Measurements from ENCODE around the gene CD151.

The CD151 gene

GRCh38 chr11:870127-870413 lies 37.3 kb downstream of the CD151 start:
- Mint-ChIP-seq H3K36me3 (no peaks in the 10 kb centered on the region), H3K4me3 (no peak overlapping the region), H3K4me1 (ENCODE audit: low read depth) (no peaks in the 10 kb centered on the region), H3K27ac (no peak overlapping the region), H3K27me3 (no peaks in the 10 kb centered on the region), H3K9me3 (ENCODE audit: low read depth) (no peaks in the 10 kb centered on the region)

DNA sequence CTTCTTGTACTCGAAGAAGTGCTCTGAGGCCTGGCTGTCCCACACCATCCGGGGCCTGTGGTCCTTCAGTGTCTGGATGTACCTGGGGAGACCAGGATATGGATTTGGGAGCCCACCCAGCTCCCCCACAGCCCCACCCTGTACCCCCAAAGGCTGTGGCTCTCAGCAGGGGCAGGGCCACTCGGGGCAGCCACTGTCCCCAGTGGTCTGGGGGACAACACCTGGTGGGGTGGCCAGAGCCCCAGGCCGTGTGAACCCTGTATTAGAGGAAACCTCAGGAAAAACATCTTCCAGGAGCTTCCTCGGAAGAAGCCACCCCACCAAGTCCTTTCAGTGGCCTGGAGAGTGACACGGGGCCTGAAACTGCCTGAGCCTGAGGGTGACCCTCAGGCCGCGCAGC lies 37.7 kb downstream of the CD151 start:
- Mint-ChIP-seq H3K9me3 (ENCODE audit: low read depth) (no peaks in the 10 kb centered on the region), H3K27ac (no peak overlapping the region), H3K27me3 (no peaks in the 10 kb centered on the region), H3K4me1 (ENCODE audit: low read depth) (no peaks in the 10 kb centered on the region), H3K4me3 (no peak overlapping the region), H3K36me3 (no peaks in the 10 kb centered on the region)

DNA sequence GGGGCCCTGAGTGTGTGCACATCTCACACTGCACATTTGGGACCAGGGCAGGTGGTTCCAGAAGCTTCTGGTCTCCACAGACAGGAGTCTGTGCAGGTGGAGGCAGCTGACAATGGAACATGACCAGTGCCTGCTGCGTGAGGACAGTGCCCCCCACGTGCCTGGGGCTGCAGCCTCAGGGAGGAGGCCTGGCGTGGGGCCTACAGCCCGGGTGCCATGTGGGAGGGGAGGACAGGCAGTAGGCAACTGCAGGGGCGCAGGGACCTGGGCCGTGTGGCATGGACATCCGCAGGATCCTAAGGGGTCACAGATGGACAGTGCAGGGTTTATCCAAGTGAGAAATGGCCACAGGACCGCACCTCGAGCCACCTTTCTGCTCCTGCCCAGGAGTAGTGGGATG lies 38.7 kb downstream of the CD151 start:
- Mint-ChIP-seq H3K4me1 (ENCODE audit: low read depth) (no peaks in the 10 kb centered on the region), H3K4me3 (no peak overlapping the region), H3K27me3 (no peaks in the 10 kb centered on the region), H3K9me3 (ENCODE audit: low read depth) (no peaks in the 10 kb centered on the region), H3K27ac (no peak overlapping the region), H3K36me3 (no peaks in the 10 kb centered on the region)

DNA sequence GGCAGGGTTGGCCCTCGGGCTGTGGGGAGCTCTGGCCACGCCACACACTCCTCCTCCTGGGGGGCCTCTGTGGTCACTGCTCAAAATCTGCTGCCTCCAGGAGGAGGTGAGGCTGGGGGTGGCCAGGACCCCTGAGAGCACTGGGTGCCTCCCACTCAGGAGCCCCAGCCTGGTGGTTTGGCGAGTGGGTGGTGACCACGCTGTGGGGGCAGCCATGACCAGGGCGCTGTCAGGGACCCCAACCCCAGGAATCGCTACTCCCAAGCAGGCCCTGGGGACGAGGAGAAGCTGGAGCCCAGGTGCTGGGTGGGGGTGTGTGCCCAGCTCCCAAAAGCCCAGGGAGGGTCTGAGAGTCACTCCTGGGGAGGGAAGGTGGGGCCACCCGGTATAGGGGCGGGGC lies 40.0 kb downstream of the CD151 start:
- Mint-ChIP-seq H3K27me3 (no peaks in the 10 kb centered on the region), H3K4me3 (no peak overlapping the region), H3K27ac (no peak overlapping the region), H3K4me1 (ENCODE audit: low read depth) (no peaks in the 10 kb centered on the region), H3K36me3 (no peaks in the 10 kb centered on the region), H3K9me3 (ENCODE audit: low read depth) (no peaks in the 10 kb centered on the region)

DNA sequence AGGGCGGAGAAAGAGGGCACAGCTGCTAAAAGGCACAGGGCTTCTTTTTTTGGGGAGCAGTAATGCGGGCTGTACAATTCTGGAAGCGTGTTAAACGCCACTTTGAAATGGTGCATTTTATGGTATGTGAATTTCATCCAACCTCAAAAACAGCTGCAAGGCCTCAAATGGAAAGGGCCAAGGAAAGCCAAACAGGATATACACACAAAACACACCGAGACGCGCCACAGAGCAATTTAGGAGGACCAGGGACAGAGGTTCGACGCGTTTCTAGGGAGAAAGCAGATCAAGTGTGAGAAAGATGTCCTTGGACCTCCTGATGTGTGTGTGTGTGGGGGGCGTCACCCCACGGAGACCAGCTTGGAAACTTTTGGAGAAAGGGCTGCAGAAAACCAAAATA lies 41.0 kb downstream of the CD151 start:
- Mint-ChIP-seq H3K4me3 (no peak overlapping the region), H3K27ac (no peak overlapping the region), H3K36me3 (no peaks in the 10 kb centered on the region), H3K27me3 (no peaks in the 10 kb centered on the region), H3K4me1 (ENCODE audit: low read depth) (no peaks in the 10 kb centered on the region), H3K9me3 (ENCODE audit: low read depth) (no peaks in the 10 kb centered on the region)

DNA sequence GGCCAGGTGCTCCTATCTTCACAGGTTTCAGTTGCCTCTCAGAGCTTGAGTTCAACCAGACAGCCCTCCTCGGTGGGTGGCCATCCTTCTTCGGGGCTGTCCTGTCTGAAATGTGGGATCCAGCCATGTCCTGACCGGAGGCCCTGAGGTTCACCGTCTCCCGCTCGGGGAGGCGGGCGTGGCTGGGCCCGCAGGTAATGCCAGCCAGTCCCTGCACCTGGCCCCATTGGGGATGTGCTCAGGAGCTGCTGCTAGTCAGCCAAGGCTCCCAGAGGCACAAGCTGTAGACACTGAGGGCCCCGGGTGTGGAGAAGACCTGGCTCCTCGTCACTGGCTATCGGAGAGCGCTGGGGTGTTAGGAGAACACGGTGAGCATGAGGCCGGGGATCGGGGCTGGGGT lies 42.5 kb downstream of the CD151 start:
- H3K9me3 Mint-ChIP-seq (ENCODE audit: low read depth) = no peaks in the 10 kb centered on the region
- H3K4me3 Mint-ChIP-seq = no peak overlapping the region
- peaks cover 2% of the 10 kb centered on the region for H3K36me3 Mint-ChIP-seq
- H3K27ac Mint-ChIP-seq = no peak overlapping the region
- no peaks in the 10 kb centered on the region for H3K27me3 Mint-ChIP-seq
- H3K4me1 Mint-ChIP-seq (ENCODE audit: low read depth) = no peaks in the 10 kb centered on the region

DNA sequence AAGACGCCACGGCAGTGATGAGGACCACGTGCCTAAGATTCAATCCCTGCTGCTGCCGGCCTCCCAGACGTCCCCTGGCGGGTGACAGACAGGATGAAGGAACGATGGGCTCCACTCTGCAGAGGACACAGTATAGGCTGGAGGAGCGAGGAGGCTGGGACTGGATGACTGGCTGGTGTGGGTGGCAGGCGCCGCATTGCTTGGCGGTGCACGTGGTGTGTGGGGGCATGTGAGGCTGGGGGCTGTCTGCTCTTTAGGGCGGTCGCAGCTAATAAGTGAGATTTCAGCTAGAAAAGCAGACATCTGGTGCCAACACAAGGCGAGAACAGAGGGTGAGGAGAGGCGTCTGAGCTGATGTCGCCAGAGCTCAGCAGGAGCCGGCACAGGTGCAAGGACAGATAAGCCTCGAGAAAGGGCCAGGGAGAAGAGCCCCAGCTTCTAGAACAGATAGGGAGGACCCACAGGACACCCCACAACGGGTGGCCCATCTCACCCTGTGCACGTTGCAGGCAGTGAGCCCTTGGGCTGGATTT lies 43.1 kb downstream of the CD151 start:
- Mint-ChIP-seq H3K4me1 (ENCODE audit: low read depth) (no peaks in the 10 kb centered on the region), H3K27me3 (no peaks in the 10 kb centered on the region), H3K36me3 (peaks cover 2% of the 10 kb centered on the region), H3K27ac (no peak overlapping the region), H3K4me3 (no peak overlapping the region), H3K9me3 (ENCODE audit: low read depth) (no peaks in the 10 kb centered on the region)

- H3K27me3 Mint-ChIP-seq = no peaks in the 10 kb centered on the region
- no peaks in the 10 kb centered on the region for H3K4me1 Mint-ChIP-seq (ENCODE audit: low read depth)
- H3K9me3 Mint-ChIP-seq (ENCODE audit: low read depth) = no peaks in the 10 kb centered on the region
- no peak overlapping the region for H3K4me3 Mint-ChIP-seq
- no peak overlapping the region for H3K27ac Mint-ChIP-seq
- peaks cover 2% of the 10 kb centered on the region for H3K36me3 Mint-ChIP-seq
These were observed 43.8 kb downstream of the CD151 start for GRCh38 chr11:876545-876944.

- no peaks in the 10 kb centered on the region for H3K4me1 Mint-ChIP-seq (ENCODE audit: low read depth)
- peaks cover 7% of the 10 kb centered on the region for H3K36me3 Mint-ChIP-seq
- H3K4me3 Mint-ChIP-seq = no peak overlapping the region
- H3K27ac Mint-ChIP-seq = no peak overlapping the region
- H3K27me3 Mint-ChIP-seq = no peaks in the 10 kb centered on the region
- H3K9me3 Mint-ChIP-seq (ENCODE audit: low read depth) = no peaks in the 10 kb centered on the region
These were observed 44.8 kb downstream of the CD151 start for GRCh38 chr11:877565-877964.

GRCh38 chr11:880447-880846 lies 47.7 kb downstream of the CD151 start:
- Mint-ChIP-seq H3K9me3 (ENCODE audit: low read depth) (no peaks in the 10 kb centered on the region), H3K4me1 (ENCODE audit: low read depth) (no peaks in the 10 kb centered on the region), H3K27me3 (no peaks in the 10 kb centered on the region), H3K27ac (no peak overlapping the region), H3K36me3 (peaks cover 7% of the 10 kb centered on the region), H3K4me3 (no peak overlapping the region)

DNA sequence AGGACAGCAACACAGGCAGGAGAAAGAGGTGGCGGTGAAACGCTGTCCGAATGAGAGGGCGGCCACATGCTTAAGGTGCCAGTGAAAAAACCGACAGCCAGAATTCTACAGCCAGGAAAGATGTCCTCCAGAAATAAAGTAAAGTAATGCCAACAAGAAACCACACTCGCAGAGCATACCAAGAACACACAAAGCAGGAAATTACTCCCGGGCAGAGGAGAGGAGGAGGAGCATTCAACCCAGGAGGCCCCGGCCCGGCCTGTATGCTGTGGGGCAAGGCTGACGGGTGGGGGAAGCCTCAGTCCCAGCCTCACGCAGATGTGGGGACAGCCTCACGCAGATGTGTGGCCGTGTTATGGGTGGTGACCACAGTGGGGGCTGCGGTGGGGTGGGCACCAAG lies 49.8 kb downstream of the CD151 start:
- no peak overlapping the region for H3K27ac Mint-ChIP-seq
- H3K27me3 Mint-ChIP-seq = no peaks in the 10 kb centered on the region

GRCh38 chr11:883527-883926 lies 50.8 kb downstream of the CD151 start:
- Mint-ChIP-seq H3K4me1 (ENCODE audit: low read depth) (no peaks in the 10 kb centered on the region), H3K27ac (no peak overlapping the region), H3K27me3 (no peaks in the 10 kb centered on the region), H3K36me3 (peaks cover 7% of the 10 kb centered on the region), H3K9me3 (ENCODE audit: low read depth) (no peaks in the 10 kb centered on the region), H3K4me3 (no peak overlapping the region)

More for the DNA sequence above, 49.8 kb downstream of the CD151 start:
- Mint-ChIP-seq H3K4me3 (no peak overlapping the region), H3K9me3 (ENCODE audit: low read depth) (no peaks in the 10 kb centered on the region), H3K36me3 (peaks cover 7% of the 10 kb centered on the region), H3K4me1 (ENCODE audit: low read depth) (no peaks in the 10 kb centered on the region)

DNA sequence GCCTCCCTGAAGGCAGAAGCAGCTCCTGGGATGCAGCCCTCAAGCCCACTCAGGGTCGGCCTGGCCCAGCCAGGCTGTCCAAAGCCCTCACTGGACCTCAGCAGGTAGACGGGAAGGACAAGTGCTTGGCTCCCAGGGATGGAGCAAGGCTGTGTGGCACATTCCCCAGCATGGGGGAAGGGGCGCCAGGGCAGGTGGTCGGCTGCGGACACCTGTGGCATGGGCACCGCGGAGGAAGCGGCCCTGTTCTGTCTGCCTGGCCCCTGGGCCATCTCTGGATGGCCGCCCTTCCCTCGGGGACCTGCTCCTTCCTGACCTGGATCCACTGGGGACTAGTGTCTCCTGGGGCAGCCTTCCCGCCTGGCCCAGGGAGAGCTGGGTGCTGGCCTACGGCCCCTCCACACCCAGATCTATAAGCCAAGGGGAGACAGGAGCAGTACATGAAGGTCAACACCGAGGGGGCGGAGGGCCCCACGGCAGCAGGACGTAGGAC lies 51.9 kb downstream of the CD151 start:
- Mint-ChIP-seq H3K27me3 (no peaks in the 10 kb centered on the region), H3K9me3 (ENCODE audit: low read depth) (no peaks in the 10 kb centered on the region), H3K27ac (no peak overlapping the region), H3K4me3 (no peak overlapping the region), H3K4me1 (ENCODE audit: low read depth) (no peaks in the 10 kb centered on the region), H3K36me3 (peaks cover 5% of the 10 kb centered on the region)

DNA sequence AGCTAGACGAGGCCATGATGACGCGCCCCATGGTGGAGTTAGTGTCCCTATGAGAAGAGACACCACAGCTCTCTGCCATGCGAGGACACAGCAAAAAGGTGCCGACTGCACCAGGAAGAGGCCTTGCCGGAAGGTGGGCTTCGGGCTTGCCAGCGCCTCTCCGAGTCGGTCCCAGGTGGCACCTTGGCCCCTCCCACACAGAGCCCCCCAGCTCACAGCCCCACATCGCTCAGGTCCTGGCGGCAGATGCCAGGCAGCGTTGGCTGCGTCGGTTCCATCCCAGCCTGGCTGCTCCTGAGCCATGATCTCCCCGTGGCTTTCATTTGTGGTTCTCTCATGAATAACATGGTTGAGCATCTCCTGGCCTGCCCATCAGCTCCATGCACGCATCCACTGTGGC lies 53.8 kb downstream of the CD151 start:
- Mint-ChIP-seq H3K9me3 (ENCODE audit: low read depth) (no peaks in the 10 kb centered on the region), H3K36me3 (peaks cover 5% of the 10 kb centered on the region), H3K4me1 (ENCODE audit: low read depth) (no peaks in the 10 kb centered on the region), H3K27me3 (no peaks in the 10 kb centered on the region), H3K27ac (no peak overlapping the region), H3K4me3 (no peak overlapping the region)

GRCh38 chr11:887589-887988 lies 54.8 kb downstream of the CD151 start:
- H3K27ac Mint-ChIP-seq = no peak overlapping the region
- H3K4me3 Mint-ChIP-seq = no peak overlapping the region
- H3K27me3 Mint-ChIP-seq = no peaks in the 10 kb centered on the region
- H3K9me3 Mint-ChIP-seq (ENCODE audit: low read depth) = no peaks in the 10 kb centered on the region
- H3K36me3 Mint-ChIP-seq = no peaks in the 10 kb centered on the region
- H3K4me1 Mint-ChIP-seq (ENCODE audit: low read depth) = no peaks in the 10 kb centered on the region
